C4-2B (cell line): Measurements from ENCODE around the gene UNC79.

Experiments used
- H3K27ac ChIP-seq: fragments of 450-650 bp; 2 replicates; pipeline ENCODE4 v1.5.1; 2017
- CTCF ChIP-seq: fragments of 450-650 bp; conservative IDR thresholded peaks from 2 replicates; pipeline ENCODE4 v1.5.1; 2017; ENCODE audit warnings: mild to moderate bottlenecking
- ZFX ChIP-seq: fragments of 450-650 bp; IDR thresholded peaks from 2 replicates; pipeline ENCODE4 v1.6.1; 2017

UNC79 gene

GRCh38 chr14:93714605-93715004, 283.9 kb downstream of the UNC79 start:
- no peak overlapping the region for H3K27ac ChIP-seq
- no peak for TF ChIP-seq ZFX
- TF ChIP-seq CTCF = no peak

GRCh38 chr14:93715279-93715927, 284.7 kb downstream of the UNC79 start:
- TF ChIP-seq ZFX = no peak
- TF ChIP-seq CTCF = no peak
- no peak overlapping the region for H3K27ac ChIP-seq

- TF ChIP-seq CTCF (no peak), ZFX (no peak)
- H3K27ac ChIP-seq = no peak overlapping the region
These were observed 285.4 kb downstream of the UNC79 start for GRCh38 chr14:93716002-93716745.

GRCh38 chr14:93716746-93717667, 286.3 kb downstream of the UNC79 start:
- no peak for TF ChIP-seq ZFX
- TF ChIP-seq CTCF = no peak
- no peak overlapping the region for H3K27ac ChIP-seq

GRCh38 chr14:93717668-93718320, 287.1 kb downstream of the UNC79 start:
- no peak for TF ChIP-seq CTCF
- TF ChIP-seq ZFX = no peak
- H3K27ac ChIP-seq = no peak overlapping the region

GRCh38 chr14:93719256-93719655, 288.5 kb downstream of the UNC79 start:
- no peak for TF ChIP-seq CTCF
- no peak overlapping the region for H3K27ac ChIP-seq
